SU-DHL-6 (cell line): Measurements from ENCODE around the gene ACMSD.
"Not testable (repeated sequence)": the region's sequence is repeated elsewhere in the genome, so short reads cannot be mapped to it uniquely, and the experiment has no call there.

Experiments used
- H2AFZ ChIP-seq: fragments of 200-600 bp; sonication (generic); 2 replicates; pipeline ENCODE4 v1.6.1; 2014; ENCODE audit warnings: low read depth, mild to moderate bottlenecking, moderate library complexity, mixed read lengths, antibody characterized with exemption, low read length; ENCODE audit not compliant: severe bottlenecking
- H3F3A ChIP-seq: fragments of 200-600 bp; shearing (Covaris generic); 2 replicates; pipeline ENCODE4 v1.6.0; 2016; ENCODE audit warnings: antibody characterized with exemption, mild to moderate bottlenecking; ENCODE audit not compliant: insufficient read depth
- H3K27ac ChIP-seq: fragments of 200-600 bp; sonication (generic); 2 replicates; pipeline ENCODE4 v1.5.1; 2016; ENCODE audit warnings: low read depth, mild to moderate bottlenecking, low read length, moderate library complexity, mixed read lengths
- H3K27me3 ChIP-seq: fragments of 200-600 bp; sonication (generic), shearing (Covaris generic); 2 replicates; pipeline ENCODE4 v1.6.0; 2014; ENCODE audit warnings: mild to moderate bottlenecking, low read length
- H3K36me3 ChIP-seq: fragments of 200-600 bp; sonication (generic); 2 replicates; pipeline ENCODE4 v1.6.1; 2014; ENCODE audit warnings: mild to moderate bottlenecking, low read length, mixed read lengths
- H3K4me2 ChIP-seq: fragments of 300-600, 200-600 bp; shearing (Covaris generic), sonication (generic); 2 replicates; pipeline ENCODE4 v1.6.0; 2014; ENCODE audit warnings: low read length, low read depth, mild to moderate bottlenecking; ENCODE audit not compliant: poor library complexity, severe bottlenecking
- H3K4me3 ChIP-seq: fragments of 200-600 bp; sonication (generic); 2 replicates; pipeline ENCODE4 v1.5.1; 2014; ENCODE audit warnings: antibody characterized with exemption, low read length, mild to moderate bottlenecking, mixed read lengths; ENCODE audit not compliant: insufficient read depth, poor library complexity, severe bottlenecking
- H3K79me2 ChIP-seq: fragments of 200-600 bp; sonication (generic); 2 replicates; pipeline ENCODE4 v1.6.1; 2014; ENCODE audit warnings: mild to moderate bottlenecking, low read length, moderate library complexity; ENCODE audit not compliant: insufficient read depth
- H3K9ac ChIP-seq: fragments of 200-600 bp; sonication (generic); 2 replicates; pipeline ENCODE4 v1.7.0; 2014; ENCODE audit warnings: mild to moderate bottlenecking, low read length
- H3K9me2 ChIP-seq: fragments of 200-600 bp; sonication (generic); replicated peaks from 2 replicates; pipeline ENCODE4 v1.6.1; 2014; ENCODE audit warnings: low read length; ENCODE audit not compliant: insufficient read depth
- H3K9me3 ChIP-seq: fragments of 200-600 bp; sonication (generic); 2 replicates; pipeline ENCODE4 v1.6.1; 2014; ENCODE audit warnings: low read length, mixed read lengths; ENCODE audit not compliant: insufficient read depth
- H4K20me1 ChIP-seq: fragments of 200-600 bp; sonication (generic); 2 replicates; pipeline ENCODE4 v1.6.1; 2014; ENCODE audit warnings: low read depth, mild to moderate bottlenecking, antibody characterized with exemption, low read length, moderate library complexity, mixed read lengths
- CTCF ChIP-seq: fragments of 200-600 bp; sonication (generic); IDR thresholded peaks from one replicate; pipeline ENCODE4 v1.5.1; 2017; ENCODE audit warnings: antibody characterized with exemption, mild to moderate bottlenecking, low read length, moderate library complexity; ENCODE audit not compliant: insufficient read depth, poor library complexity, severe bottlenecking
- EZH2phosphoT487 ChIP-seq: fragments of 200-600 bp; sonication (generic), shearing (Covaris generic); conservative IDR thresholded peaks from 2 replicates; pipeline ENCODE4 v1.6.1; 2018; ENCODE audit warnings: mild to moderate bottlenecking, antibody characterized with exemption, low read length, moderate library complexity, mixed read lengths

ACMSD gene

DNA sequence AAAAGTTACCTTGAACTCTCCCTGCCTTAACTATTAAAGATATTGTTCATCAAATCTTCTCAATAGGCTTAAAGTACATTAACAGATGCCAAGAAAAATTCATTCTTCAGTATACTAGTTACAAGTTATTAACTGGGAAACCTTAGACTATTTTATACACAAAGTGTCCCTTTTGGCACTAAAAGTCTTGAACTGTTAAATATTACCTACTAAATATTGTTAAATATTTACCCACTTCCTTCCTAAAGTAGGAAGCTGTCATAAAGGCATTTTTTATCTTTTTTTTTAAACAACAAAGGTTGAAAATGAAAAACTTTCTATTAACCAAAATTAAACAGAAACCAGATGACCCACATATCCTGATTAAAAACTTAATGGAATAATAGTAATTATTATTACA lies 60.8 kb downstream of the ACMSD start:
- no peak overlapping the region for H3K9ac ChIP-seq
- no peaks in the 10 kb centered on the region for H3K9me3 ChIP-seq
- no peak overlapping the region for H2AFZ ChIP-seq
- no peaks in the 10 kb centered on the region for H3F3A ChIP-seq
- H3K4me2 ChIP-seq = no peak overlapping the region
- H3K27ac ChIP-seq = no peak overlapping the region
- TF ChIP-seq EZH2phosphoT487 = no peak
- no peaks in the 10 kb centered on the region for H3K36me3 ChIP-seq
- H3K79me2 ChIP-seq = no peaks in the 10 kb centered on the region
- H3K27me3 ChIP-seq = no peaks in the 10 kb centered on the region
- H3K4me3 ChIP-seq = no peak overlapping the region
- no peaks in the 10 kb centered on the region for H4K20me1 ChIP-seq
- H3K9me2 ChIP-seq = no peaks in the 10 kb centered on the region

DNA sequence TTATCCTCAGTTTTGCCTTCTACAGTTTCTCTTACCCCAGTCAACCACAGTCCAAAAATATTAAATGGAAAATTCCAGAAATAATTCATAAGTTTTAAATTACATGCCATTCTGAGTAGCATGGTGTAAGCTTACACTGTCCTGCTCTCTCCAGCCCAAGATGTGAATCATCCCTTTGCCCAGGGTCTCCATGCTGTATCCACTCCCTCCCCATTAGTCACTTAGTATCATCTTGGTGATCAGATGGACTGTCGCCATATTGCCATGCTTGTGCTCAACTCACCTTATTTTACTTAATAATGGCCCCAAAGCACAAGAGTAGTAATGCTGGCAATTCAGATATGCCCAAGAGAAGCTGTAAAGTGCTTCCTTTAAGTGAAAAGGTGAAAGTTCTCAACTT lies 61.7 kb downstream of the ACMSD start:
- Histone ChIP-seq H3K4me3 (no peak overlapping the region), H3K79me2 (no peaks in the 10 kb centered on the region), H3K4me2 (no peak overlapping the region), H3K9ac (no peak overlapping the region), H3K27me3 (no peaks in the 10 kb centered on the region), H3K27ac (no peak overlapping the region), H3F3A (no peaks in the 10 kb centered on the region), H3K9me3 (no peaks in the 10 kb centered on the region), H3K36me3 (no peaks in the 10 kb centered on the region), H4K20me1 (no peaks in the 10 kb centered on the region), H2AFZ (no peak overlapping the region), H3K9me2 (no peaks in the 10 kb centered on the region)
- no peak for TF ChIP-seq CTCF
- no peak for TF ChIP-seq EZH2phosphoT487

GRCh38 chr2:134903701-134904100 lies 65.3 kb downstream of the ACMSD start:
- H3K36me3 ChIP-seq, H3K9me2 ChIP-seq, H3K9ac ChIP-seq, H2AFZ ChIP-seq, H3K9me3 ChIP-seq, H3K27me3 ChIP-seq, H4K20me1 ChIP-seq, H3K4me2 ChIP-seq, H3K4me3 ChIP-seq, H3K79me2 ChIP-seq, H3K27ac ChIP-seq, H3F3A ChIP-seq: not testable (repeated sequence)

- Histone ChIP-seq H3K9ac (no peak overlapping the region), H3K27me3 (no peaks in the 10 kb centered on the region), H3K9me3 (no peaks in the 10 kb centered on the region), H2AFZ (no peak overlapping the region), H3K4me2 (no peak overlapping the region), H3K36me3 (no peaks in the 10 kb centered on the region), H3K27ac (no peak overlapping the region), H3K9me2 (no peaks in the 10 kb centered on the region), H3F3A (no peaks in the 10 kb centered on the region), H3K79me2 (no peaks in the 10 kb centered on the region), H3K4me3 (no peak overlapping the region), H4K20me1 (no peaks in the 10 kb centered on the region)
- TF ChIP-seq CTCF (no peak), EZH2phosphoT487 (no peak)
Observed at GRCh38 chr2:134905168-134905567, 66.8 kb downstream of the ACMSD start.
